GM12872 (cell line): ENCODE data around the gene RAB9A.

ENCODE experiments used
- TF ChIP-seq, protein P1 (sequence below): IDR thresholded peaks from 3 replicates; pipeline ENCODE4 v1.5.1; 2011; ENCODE audit warnings: low read depth, mild to moderate bottlenecking, low read length, moderate library complexity; ENCODE audit not compliant: insufficient read depth

Gene RAB9A, protein sequence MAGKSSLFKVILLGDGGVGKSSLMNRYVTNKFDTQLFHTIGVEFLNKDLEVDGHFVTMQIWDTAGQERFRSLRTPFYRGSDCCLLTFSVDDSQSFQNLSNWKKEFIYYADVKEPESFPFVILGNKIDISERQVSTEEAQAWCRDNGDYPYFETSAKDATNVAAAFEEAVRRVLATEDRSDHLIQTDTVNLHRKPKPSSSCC

DNA sequence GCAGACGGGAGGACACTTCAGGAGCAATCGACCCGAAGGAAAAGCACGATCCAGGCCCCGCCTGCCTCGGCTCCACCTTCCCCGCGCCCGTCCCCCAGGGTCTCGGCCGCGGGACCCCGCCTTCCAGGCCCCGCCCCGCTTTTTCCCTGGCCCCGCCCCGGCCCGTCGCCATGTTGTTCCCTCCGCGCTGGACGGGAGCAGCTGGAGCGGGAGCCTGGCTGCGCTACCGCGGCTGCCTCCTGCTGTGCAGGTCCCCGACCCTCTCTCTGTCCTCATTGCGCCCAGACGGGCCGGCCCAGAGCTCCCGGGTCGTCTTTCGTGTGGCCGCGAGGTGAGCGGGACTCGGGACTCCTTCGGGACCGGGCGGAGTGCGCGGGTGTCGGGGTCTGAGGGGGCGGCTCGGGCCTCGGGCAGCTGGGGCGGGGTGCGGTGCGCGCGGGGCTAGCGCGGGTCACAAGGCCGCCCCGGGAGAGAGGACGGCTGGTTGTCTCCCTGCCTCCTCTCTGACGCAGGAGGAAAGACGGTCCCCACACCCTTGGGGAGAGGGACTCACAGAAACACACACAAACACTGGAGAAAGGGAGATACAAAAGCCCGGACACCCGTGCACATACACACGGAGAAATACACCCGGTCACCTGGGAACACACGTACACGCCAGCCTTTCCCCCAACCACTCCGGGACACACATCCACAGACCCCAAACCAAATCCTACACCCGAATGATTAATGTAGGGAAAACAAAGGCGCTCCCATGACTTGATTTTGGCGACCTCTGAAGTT lies at the start of gene RAB9A:
RAB9A (plus strand) TSS at position 171 of the 783 bp plus-strand sequence. CDS start 19,619 bp downstream, outside the sequence.
- TF ChIP-seq, protein P1, sequence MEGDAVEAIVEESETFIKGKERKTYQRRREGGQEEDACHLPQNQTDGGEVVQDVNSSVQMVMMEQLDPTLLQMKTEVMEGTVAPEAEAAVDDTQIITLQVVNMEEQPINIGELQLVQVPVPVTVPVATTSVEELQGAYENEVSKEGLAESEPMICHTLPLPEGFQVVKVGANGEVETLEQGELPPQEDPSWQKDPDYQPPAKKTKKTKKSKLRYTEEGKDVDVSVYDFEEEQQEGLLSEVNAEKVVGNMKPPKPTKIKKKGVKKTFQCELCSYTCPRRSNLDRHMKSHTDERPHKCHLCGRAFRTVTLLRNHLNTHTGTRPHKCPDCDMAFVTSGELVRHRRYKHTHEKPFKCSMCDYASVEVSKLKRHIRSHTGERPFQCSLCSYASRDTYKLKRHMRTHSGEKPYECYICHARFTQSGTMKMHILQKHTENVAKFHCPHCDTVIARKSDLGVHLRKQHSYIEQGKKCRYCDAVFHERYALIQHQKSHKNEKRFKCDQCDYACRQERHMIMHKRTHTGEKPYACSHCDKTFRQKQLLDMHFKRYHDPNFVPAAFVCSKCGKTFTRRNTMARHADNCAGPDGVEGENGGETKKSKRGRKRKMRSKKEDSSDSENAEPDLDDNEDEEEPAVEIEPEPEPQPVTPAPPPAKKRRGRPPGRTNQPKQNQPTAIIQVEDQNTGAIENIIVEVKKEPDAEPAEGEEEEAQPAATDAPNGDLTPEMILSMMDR = no peak

DNA sequence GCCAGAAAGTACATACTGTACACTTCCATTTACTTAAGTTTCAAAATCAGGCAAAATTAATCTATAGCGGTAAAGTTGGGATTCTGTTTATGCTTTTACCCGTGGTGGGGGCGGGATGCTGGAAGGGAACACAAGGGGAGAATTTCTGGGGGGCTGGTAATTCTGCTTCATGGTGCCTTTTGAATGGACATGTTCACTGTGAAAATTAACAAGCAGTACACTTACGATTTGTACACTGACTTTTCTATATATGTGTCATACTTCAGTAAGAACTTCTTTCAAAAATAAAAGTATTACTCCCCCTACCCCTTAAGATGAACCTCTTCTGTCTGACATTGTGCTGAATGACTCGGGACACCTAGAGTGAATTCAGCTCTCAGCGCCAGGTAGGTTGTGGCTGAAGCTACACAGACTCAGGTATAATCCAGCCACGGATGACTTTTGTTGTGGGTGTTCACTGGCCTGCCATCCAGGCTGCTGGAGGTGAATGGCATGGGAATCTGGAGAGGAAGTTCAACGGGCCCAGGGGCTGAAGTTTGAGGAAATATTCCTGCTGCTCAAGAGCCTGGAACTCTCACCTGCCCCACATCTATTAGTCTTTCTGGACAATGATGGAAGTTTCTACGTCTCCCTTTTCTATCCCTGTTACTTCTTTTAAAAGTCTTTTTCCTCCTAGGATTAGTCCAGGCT lies 43.3 kb upstream of the RAB9A start:
- TF ChIP-seq, protein P1 = no peak

DNA sequence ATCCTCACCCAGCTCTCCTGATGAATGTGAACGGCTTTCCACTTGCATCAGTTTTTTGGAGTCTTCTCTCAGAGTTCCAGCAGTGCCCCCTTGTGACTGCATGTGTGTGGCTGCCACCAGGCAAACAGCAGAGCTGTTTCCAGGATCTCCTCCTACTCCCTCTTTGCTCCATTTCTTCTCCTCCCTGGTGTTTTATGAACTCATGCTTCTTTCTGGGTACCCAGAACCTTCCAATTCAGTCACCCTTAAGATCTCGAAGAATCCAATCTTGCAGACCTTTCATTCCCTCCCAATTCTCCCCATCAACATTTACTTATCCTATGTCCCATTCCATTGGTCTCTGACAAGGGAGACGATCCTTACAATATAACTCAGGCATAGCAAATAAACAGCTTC lies 42.8 kb upstream of the RAB9A start:
- TF ChIP-seq, protein P1 = peak; percentile 67

DNA sequence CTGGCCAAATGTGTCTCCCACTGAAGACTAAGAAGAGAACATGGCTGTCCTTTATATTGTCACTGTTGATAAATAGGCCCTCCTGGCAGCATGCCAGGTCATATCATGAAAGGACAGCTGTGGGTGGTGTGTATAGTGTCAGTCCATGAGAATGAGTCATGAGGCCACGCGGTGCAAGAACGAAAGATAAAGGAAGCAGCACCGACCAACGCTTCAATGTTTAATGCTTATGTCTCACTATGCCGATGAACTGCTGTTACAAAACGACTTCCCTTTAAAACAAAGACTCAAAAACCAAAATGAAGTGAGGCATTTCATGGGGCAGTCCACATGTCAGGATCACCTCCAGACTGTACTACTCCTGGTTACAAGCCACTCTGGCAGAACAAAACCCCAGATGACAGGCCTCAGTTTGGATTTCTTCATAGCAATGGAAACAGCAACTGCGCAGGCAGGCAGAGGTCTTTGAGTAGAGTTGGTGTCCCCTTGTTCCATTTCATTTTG lies 41.2 kb upstream of the RAB9A start:
- TF ChIP-seq, protein P1 = no peak

DNA sequence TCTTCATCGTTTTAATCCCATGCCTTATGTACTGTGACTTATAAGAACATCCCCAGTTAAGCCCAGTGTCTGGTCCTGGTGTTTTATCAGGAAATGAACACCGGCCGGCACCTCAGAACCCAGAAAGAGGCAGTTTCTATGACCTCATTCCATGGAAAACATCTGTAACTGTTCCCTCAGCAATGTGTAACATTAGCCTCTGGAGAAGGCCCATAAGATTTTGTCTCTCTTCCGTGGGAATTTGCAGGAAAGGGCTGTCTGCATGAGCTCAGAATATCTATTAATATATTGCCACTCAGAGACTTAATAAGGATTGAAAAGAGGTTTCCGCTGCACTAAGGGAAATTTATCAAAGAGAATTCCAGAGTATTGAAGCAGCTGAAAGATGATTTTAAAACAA lies 39.1 kb upstream of the RAB9A start:
- TF ChIP-seq, protein P1 = no peak

DNA sequence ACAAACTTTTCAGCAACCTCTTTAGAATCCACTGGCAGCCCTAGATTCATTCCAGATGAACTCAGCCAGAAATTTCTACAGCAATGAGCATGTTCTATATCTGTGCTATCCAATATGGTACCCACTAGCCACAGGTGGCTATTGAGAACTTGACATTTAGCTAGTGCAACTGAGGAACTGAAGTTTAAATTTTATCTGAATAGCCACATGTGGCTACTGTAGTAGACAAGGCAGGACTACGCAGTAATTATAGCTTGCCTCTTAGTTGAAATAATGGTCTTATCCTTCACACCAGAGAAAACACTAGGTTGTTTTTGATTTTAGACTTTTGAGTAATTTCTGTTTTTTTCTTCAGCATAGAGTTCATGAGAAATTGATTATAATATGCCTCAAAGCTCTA lies 38.6 kb upstream of the RAB9A start:
- TF ChIP-seq, protein P1 = no peak

DNA sequence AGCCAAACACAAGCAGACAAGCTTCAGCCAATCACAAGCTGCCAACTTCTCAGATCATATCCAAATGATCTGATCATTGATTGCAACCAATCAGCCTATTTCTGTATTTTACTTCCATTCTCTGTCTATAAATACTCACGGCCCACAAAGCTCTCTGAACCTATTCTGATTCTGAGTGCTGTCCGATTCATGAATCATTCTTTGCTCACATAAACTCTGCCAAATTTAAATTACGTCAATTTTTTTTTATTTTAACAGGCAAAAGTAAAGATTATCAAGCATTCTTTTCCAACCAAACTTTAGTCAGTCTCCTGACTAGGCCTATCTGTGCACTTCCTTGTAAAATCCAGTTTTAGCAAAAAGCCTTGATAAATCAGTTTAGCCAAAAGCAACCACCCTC lies 37.8 kb upstream of the RAB9A start:
- TF ChIP-seq, protein P1 = no peak
